ENCODE results near the gene GPC6. TPM values are rescaled to one million over a fixed set of nuclear protein-coding genes. Genes with fewer than 3 reads are reported as not detected.

The GPC6 gene
- total RNA-seq, 1 donor: 77.8 TPM

GRCh38 chr13:93758575-93758974 is 532.0 kb downstream of the GPC6 start:
- no peaks in the 10 kb centered on the region for H3K9me3 ChIP-seq (ENCODE audit: low read depth, low read length)
- H3K79me2 ChIP-seq (ENCODE audit: insufficient read depth, low read length): no peaks in the 10 kb centered on the region
- no peaks in the 10 kb centered on the region for H3K27me3 ChIP-seq (ENCODE audit: insufficient read depth, low read length)
- H3K27ac ChIP-seq (ENCODE audit: low read depth, low read length): no peak overlapping the region
- no peaks in the 10 kb centered on the region for H3K4me1 ChIP-seq (ENCODE audit: insufficient read depth, low read length)
- TF ChIP-seq CTCF (IDR thresholded peaks at IDR 0.05; ENCODE audit: extremely low read depth, low read depth, low read length): no peak
- DNase-seq (ENCODE audit: insufficient read length, low spot score, missing footprints): no peak
- peak overlapping the region; percentile 38 for H2AFZ ChIP-seq (ENCODE audit: low read length)
- no peaks in the 10 kb centered on the region for H4K20me1 ChIP-seq (ENCODE audit: insufficient read depth, low read length)
- no peak overlapping the region for H3K4me2 ChIP-seq (ENCODE audit: insufficient read depth, low read length)
- no peaks in the 10 kb centered on the region for H3K36me3 ChIP-seq (ENCODE audit: insufficient read depth, low read length)
- no peak overlapping the region for H3K4me3 ChIP-seq (ENCODE audit: insufficient read depth, low read length)

- Histone ChIP-seq H3K9me3 (ENCODE audit: low read depth, low read length) (no peaks in the 10 kb centered on the region), H3K79me2 (ENCODE audit: insufficient read depth, low read length) (no peaks in the 10 kb centered on the region), H3K27ac (ENCODE audit: low read depth, low read length) (no peak overlapping the region), H3K27me3 (ENCODE audit: insufficient read depth, low read length) (no peaks in the 10 kb centered on the region), H3K4me2 (ENCODE audit: insufficient read depth, low read length) (no peak overlapping the region), H2AFZ (ENCODE audit: low read length) (no peak overlapping the region), H3K4me1 (ENCODE audit: insufficient read depth, low read length) (no peaks in the 10 kb centered on the region), H4K20me1 (ENCODE audit: insufficient read depth, low read length) (no peaks in the 10 kb centered on the region), H3K4me3 (ENCODE audit: insufficient read depth, low read length) (no peak overlapping the region), H3K36me3 (ENCODE audit: insufficient read depth, low read length) (no peaks in the 10 kb centered on the region)
- TF ChIP-seq CTCF (IDR thresholded peaks at IDR 0.05; ENCODE audit: extremely low read depth, low read depth, low read length): no peak
- DNase-seq (ENCODE audit: insufficient read length, low spot score, missing footprints): no peak
These were observed 536.3 kb downstream of the GPC6 start for GRCh38 chr13:93762708-93763426.

DNA sequence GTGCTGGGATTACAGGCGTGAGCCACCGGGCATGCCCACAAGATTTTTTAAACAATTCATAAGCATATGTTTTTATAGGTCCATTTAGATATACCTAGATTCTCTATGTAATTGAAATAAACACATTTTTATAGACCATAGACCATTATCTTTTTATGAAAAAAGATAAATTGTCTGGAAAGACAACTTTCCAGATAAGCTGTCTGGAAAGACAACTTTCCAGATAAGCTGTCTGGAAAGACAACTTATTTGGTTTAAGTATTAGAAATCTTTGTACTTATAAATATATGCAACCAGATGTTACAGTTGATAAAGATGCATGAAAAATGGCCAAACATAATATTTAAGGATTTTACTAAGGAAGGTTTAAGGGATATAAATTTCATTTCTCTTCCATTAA is 538.5 kb downstream of the GPC6 start:
- Histone ChIP-seq H3K27me3 (ENCODE audit: insufficient read depth, low read length) (no peaks in the 10 kb centered on the region), H3K4me3 (ENCODE audit: insufficient read depth, low read length) (no peak overlapping the region), H3K27ac (ENCODE audit: low read depth, low read length) (no peak overlapping the region), H3K36me3 (ENCODE audit: insufficient read depth, low read length) (no peaks in the 10 kb centered on the region), H3K4me1 (ENCODE audit: insufficient read depth, low read length) (no peaks in the 10 kb centered on the region), H3K9me3 (ENCODE audit: low read depth, low read length) (no peaks in the 10 kb centered on the region), H2AFZ (ENCODE audit: low read length) (no peak overlapping the region), H3K79me2 (ENCODE audit: insufficient read depth, low read length) (no peaks in the 10 kb centered on the region), H4K20me1 (ENCODE audit: insufficient read depth, low read length) (no peaks in the 10 kb centered on the region), H3K4me2 (ENCODE audit: insufficient read depth, low read length) (no peak overlapping the region)
- no peak for DNase-seq (ENCODE audit: insufficient read length, low spot score, missing footprints)
- no peak for TF ChIP-seq CTCF (IDR thresholded peaks at IDR 0.05; ENCODE audit: extremely low read depth, low read depth, low read length)

- Histone ChIP-seq H3K36me3 (ENCODE audit: insufficient read depth, low read length) (no peaks in the 10 kb centered on the region), H2AFZ (ENCODE audit: low read length) (no peak overlapping the region), H4K20me1 (ENCODE audit: insufficient read depth, low read length) (no peaks in the 10 kb centered on the region), H3K4me1 (ENCODE audit: insufficient read depth, low read length) (peaks cover under 1% of the 10 kb centered on the region), H3K79me2 (ENCODE audit: insufficient read depth, low read length) (no peaks in the 10 kb centered on the region), H3K4me3 (ENCODE audit: insufficient read depth, low read length) (no peak overlapping the region), H3K27ac (ENCODE audit: low read depth, low read length) (no peak overlapping the region), H3K9me3 (ENCODE audit: low read depth, low read length) (no peaks in the 10 kb centered on the region), H3K27me3 (ENCODE audit: insufficient read depth, low read length) (no peaks in the 10 kb centered on the region), H3K4me2 (ENCODE audit: insufficient read depth, low read length) (no peak overlapping the region)
- TF ChIP-seq CTCF (IDR thresholded peaks at IDR 0.05; ENCODE audit: extremely low read depth, low read depth, low read length): no peak
- DNase-seq (ENCODE audit: insufficient read length, low spot score, missing footprints): no peak
These were observed 539.2 kb downstream of the GPC6 start for GRCh38 chr13:93765811-93766210.

Data from osteoblast (primary cell).